ENCODE measurements around the gene MSANTD7.
"Not testable (repeated sequence)": the region's sequence is repeated elsewhere in the genome, so short reads cannot be mapped to it uniquely, and the experiment has no call there.

MSANTD7 gene

GRCh38 chr10:14837757-14838581 lies at the start of gene MSANTD7, which contains the start of the genes CDNF and HSPA14:
TSS of gene MSANTD7 (plus strand) at chr10:14838306. CDS start at chr10:14842285, 3,979 bp downstream.
TSS of gene CDNF (minus strand) at chr10:14838037. CDS start at chr10:14837946, 91 bp downstream.
TSS of gene HSPA14 (plus strand) at chr10:14838306. CDS start at chr10:14838403, 97 bp downstream.
- peak; percentile 91 for DNase-seq

- DNase-seq: no peak
Observed at GRCh38 chr10:14798636-14799035, 39.5 kb upstream of the MSANTD7 start.

- no peak for DNase-seq
Observed at GRCh38 chr10:14800397-14800796, 37.7 kb upstream of the MSANTD7 start.

- DNase-seq: no peak
Observed at GRCh38 chr10:14801723-14802122, 36.4 kb upstream of the MSANTD7 start.

- DNase-seq: no peak
Observed at GRCh38 chr10:14803827-14804226, 34.3 kb upstream of the MSANTD7 start.

- DNase-seq: no peak
Observed at GRCh38 chr10:14806318-14806717, 31.8 kb upstream of the MSANTD7 start.

GRCh38 chr10:14810969-14811953 lies 26.8 kb upstream of the MSANTD7 start:
- DNase-seq: no peak

- DNase-seq: no peak
Observed at GRCh38 chr10:14812271-14812670, 25.8 kb upstream of the MSANTD7 start.

GRCh38 chr10:14815681-14816080 lies 22.4 kb upstream of the MSANTD7 start:
- DNase-seq: no peak

- DNase-seq: not testable (repeated sequence)
Observed at GRCh38 chr10:14816717-14817116, 21.4 kb upstream of the MSANTD7 start.

GRCh38 chr10:14820010-14820774 lies 17.9 kb upstream of the MSANTD7 start:
- DNase-seq: no peak

- no peak for DNase-seq
Observed at GRCh38 chr10:14820775-14821154, 17.3 kb upstream of the MSANTD7 start.

- DNase-seq: no peak
Observed at GRCh38 chr10:14821635-14822375, 16.3 kb upstream of the MSANTD7 start.

GRCh38 chr10:14822879-14823755 lies 15.0 kb upstream of the MSANTD7 start:
- DNase-seq: no peak

GRCh38 chr10:14823966-14824365 lies 14.1 kb upstream of the MSANTD7 start:
- DNase-seq: no peak

- no peak for DNase-seq
Observed at GRCh38 chr10:14826076-14826829, 11.9 kb upstream of the MSANTD7 start.

GRCh38 chr10:14833106-14833505 lies 5.0 kb upstream of the MSANTD7 start:
- DNase-seq: no peak

- no peak for DNase-seq
Observed at GRCh38 chr10:14836208-14836607, 1.9 kb upstream of the MSANTD7 start.

- DNase-seq: peak; percentile 55
Observed at GRCh38 chr10:14837003-14837756, 926 bp upstream of the MSANTD7 start.
